Thymus (tissue), 11 donors: ENCODE data around the gene ADGRG1. TPM values are rescaled to one million over a fixed set of nuclear protein-coding genes. Genes with fewer than 3 reads are reported as not detected.
"Not testable (repeated sequence)": the region's sequence is repeated elsewhere in the genome, so short reads cannot be mapped to it uniquely, and the experiment has no call there.

Experiments
- DNase-seq, 9 donors: peaks; one replicate each; pipeline ENCODE4 v3.0.0-alpha.2; 2013; ENCODE audit warnings: low spot score in 9 of 9, low read depth in 6 of 9, missing footprints in 1 of 9
- H3K27ac ChIP-seq, 2 donors: one replicate each; pipeline ENCODE4 v1.5.1; 2013; ENCODE audit warnings: control low read depth in 1 of 2, low read depth in 1 of 2, low read length in 1 of 2, mild to moderate bottlenecking in 1 of 2, moderate library complexity in 1 of 2
- H3K27me3 ChIP-seq, 2 donors: one replicate each; pipeline ENCODE4 v1.5.1; 2013; ENCODE audit warnings: low read length in 1 of 2; ENCODE audit not compliant: control insufficient read depth in 2 of 2, insufficient read depth in 1 of 2
- H3K36me3 ChIP-seq, 2 donors: one replicate each; pipeline ENCODE4 v1.5.1; 2013; ENCODE audit warnings: low read length in 1 of 2, mild to moderate bottlenecking in 1 of 2, moderate library complexity in 1 of 2; ENCODE audit not compliant: control insufficient read depth in 2 of 2, insufficient read depth in 2 of 2
- H3K4me1 ChIP-seq, 2 donors: one replicate each; pipeline ENCODE4 v1.5.1; 2013; ENCODE audit warnings: low read length in 2 of 2; ENCODE audit not compliant: control insufficient read depth in 2 of 2, insufficient read depth in 2 of 2
- H3K4me3 ChIP-seq, 2 donors: one replicate each; pipeline ENCODE4 v1.5.1; 2013; ENCODE audit warnings: low read length in 2 of 2, control low read depth in 1 of 2, mild to moderate bottlenecking in 1 of 2
- H3K9me3 ChIP-seq, 2 donors: one replicate each; pipeline ENCODE4 v1.5.1; 2013; ENCODE audit warnings: low read length in 1 of 2, mild to moderate bottlenecking in 1 of 2; ENCODE audit not compliant: control insufficient read depth in 2 of 2, insufficient read depth in 1 of 2
- WGBS: extraction: QIAGEN DNeasy Blood & Tissue Kit; methylation state at CpG from one replicate; pipeline ENCODE4 v1.1.7; 2013; 5-methylcytosine and 5-hydroxymethylcytosine counted together
- polyA plus RNA-seq: library from polyadenylated mRNA; stranded (reverse); fragments of 200-250 nt; gene quantifications from one replicate; pipeline ENCODE4 v1.2.3, GENCODE V29; 2013
- total RNA-seq: library from RNA; stranded (reverse); fragments of 120-200 nt; gene quantifications from one replicate; pipeline ENCODE4 v1.2.4, GENCODE V29; 2013
- donor health status: healthy.

ADGRG1 gene
- total and polyA plus RNA-seq, 2 donors, result 5.1 to 15.7 TPM

GRCh38 chr16:57712569-57712968, 84.1 kb downstream of the ADGRG1 start:
- not testable (repeated sequence) for H3K4me1 ChIP-seq, H3K27me3 ChIP-seq, H3K9me3 ChIP-seq, H3K27ac ChIP-seq, H3K36me3 ChIP-seq, DNase-seq, H3K4me3 ChIP-seq
- 97% methylated on average over 6 of the region's 6 CpGs for WGBS

GRCh38 chr16:57713596-57713995, 85.2 kb downstream of the ADGRG1 start:
- H3K4me1 ChIP-seq, result no peaks in the 10 kb centered on the region
- H3K36me3 ChIP-seq, result no peaks in the 10 kb centered on the region
- no peak for DNase-seq
- no peak overlapping the region for H3K27ac ChIP-seq
- WGBS, result 97% methylated on average over 8 of the region's 8 CpGs
- no peaks in the 10 kb centered on the region for H3K9me3 ChIP-seq
- no peaks in the 10 kb centered on the region for H3K27me3 ChIP-seq
- no peak overlapping the region for H3K4me3 ChIP-seq

- whole genome bisulfite sequencing, result 97% methylated on average over 6 of the region's 6 CpGs
- no peak overlapping the region for H3K4me3 ChIP-seq
- DNase-seq, result no peak
Observed at GRCh38 chr16:57714047-57714446, 85.6 kb downstream of the ADGRG1 start.

More at GRCh38 chr16:57714047-57714446, 85.6 kb downstream of the ADGRG1 start:
- no peaks in the 10 kb centered on the region for H3K27me3 ChIP-seq
- H3K9me3 ChIP-seq, result no peaks in the 10 kb centered on the region
- H3K4me1 ChIP-seq, result no peaks in the 10 kb centered on the region
- H3K36me3 ChIP-seq, result no peaks in the 10 kb centered on the region
- no peak overlapping the region for H3K27ac ChIP-seq

Other genes with a start within 250 kb of the ADGRG1 start
- 32.6 TPM for gene CCL17, start 223.9 kb upstream of the ADGRG1 start, total RNA-seq
- 38.6 TPM for gene CCL17, start 223.9 kb upstream of the ADGRG1 start, polyA plus RNA-seq
- 49.8 TPM for gene CIAPIN1, start 181.2 kb upstream of the ADGRG1 start, total RNA-seq
- 61.9 TPM for gene CIAPIN1, start 181.2 kb upstream of the ADGRG1 start, polyA plus RNA-seq
- gene COQ9, start 181.2 kb upstream of the ADGRG1 start, total RNA-seq, result 42.4 TPM
- 67.5 TPM for gene COQ9, start 181.2 kb upstream of the ADGRG1 start, polyA plus RNA-seq
- 60.6 TPM for gene POLR2C, start 166.0 kb upstream of the ADGRG1 start, total RNA-seq
- gene POLR2C, start 166.0 kb upstream of the ADGRG1 start, polyA plus RNA-seq, result 56.5 TPM
- 4.1 TPM for gene DOK4, start 142.1 kb upstream of the ADGRG1 start, total RNA-seq
- gene DOK4, start 142.1 kb upstream of the ADGRG1 start, polyA plus RNA-seq, result 11.8 TPM
- 8.7 TPM for gene CCDC102A, start 92.1 kb upstream of the ADGRG1 start, total RNA-seq
- 6.8 TPM for gene CCDC102A, start 92.1 kb upstream of the ADGRG1 start, polyA plus RNA-seq
- gene ADGRG5, start 86.0 kb upstream of the ADGRG1 start, total RNA-seq, result 1.9 TPM
- gene ADGRG5, start 86.0 kb upstream of the ADGRG1 start, polyA plus RNA-seq, result 3.5 TPM
- gene ADGRG3, start 39.7 kb downstream of the ADGRG1 start, total RNA-seq, result 0.33 TPM
- 0.94 TPM for gene ADGRG3, start 39.7 kb downstream of the ADGRG1 start, polyA plus RNA-seq
- 0.33 TPM for gene DRC7, start 66.2 kb downstream of the ADGRG1 start, total RNA-seq
- gene DRC7, start 66.2 kb downstream of the ADGRG1 start, polyA plus RNA-seq, result 0.32 TPM
- gene KATNB1, start 107.1 kb downstream of the ADGRG1 start, total RNA-seq, result 15.1 TPM
- gene KATNB1, start 107.1 kb downstream of the ADGRG1 start, polyA plus RNA-seq, result 13.3 TPM
- 3.8 TPM for gene KIFC3, start 173.9 kb downstream of the ADGRG1 start, total RNA-seq
- gene KIFC3, start 173.9 kb downstream of the ADGRG1 start, polyA plus RNA-seq, result 9.2 TPM